Measurements from ENCODE around the gene DACT3.

GRCh38 chr19:46691104-46691503, 30.1 kb upstream of the DACT3 start:
- no peak for TF ChIP-seq POLR2AphosphoS5 (IDR thresholded peaks at IDR 0.05)
- no peak for TF ChIP-seq CTCF (IDR thresholded peaks at IDR 0.05; ENCODE audit: poor library complexity, severe bottlenecking)
- no peak for TF ChIP-seq EP300 (conservative IDR thresholded peaks at IDR 0.05; ENCODE audit: poor library complexity, severe bottlenecking)
- TF ChIP-seq MXI1 (conservative IDR thresholded peaks at IDR 0.05; ENCODE audit: poor library complexity, severe bottlenecking) = no peak

All from neural cell (in vitro differentiated cells).